SK-N-SH (cell line): Measurements from ENCODE around the gene NCOA5. TPM values are rescaled to one million over a fixed set of nuclear protein-coding genes. Genes with fewer than 3 reads are reported as not detected.

Experiments used
- CTCF ChIA-PET: fragments of 300-600, 350-600 bp; formaldehyde crosslinking; extraction: SDS; loops from one replicate; lab custom pipeline; 2021; lab: Yijun Ruan, JAX
- POLR2A ChIA-PET: fragments of 350-600 bp; sonication (Branson Sonifier 250); formaldehyde crosslinking; extraction: SDS; loops from one replicate; lab custom pipeline; 2020; ENCODE audit warnings: antibody characterized with exemption, inconsistent platforms; lab: Yijun Ruan, JAX
- DNase-seq: peaks from one replicate; pipeline ENCODE4 v3.0.0; 2012
- H2AFZ ChIP-seq: fragments of 200-600 bp; sonication (generic); 2 replicates; pipeline ENCODE4 v1.8.1; 2016; ENCODE audit warnings: antibody characterized with exemption, mild to moderate bottlenecking, low read depth
- H3F3A ChIP-seq: fragments of 200-600 bp; sonication (generic); replicated peaks from 2 replicates; pipeline ENCODE3; 2016; ENCODE audit warnings: antibody characterized with exemption, mild to moderate bottlenecking; ENCODE audit not compliant: insufficient read depth
- H3K27ac ChIP-seq, 2 experiments: fragments of 200-500 bp in 1 of 2; fragments of 200-600 bp in 1 of 2; sonication (Bioruptor generic) in 1 of 2; sonication (generic), shearing (Covaris generic) in 1 of 2; 2 replicates each; pipeline versions ENCODE4 v1.5.1 to v1.6.1; 2014 to 2016; ENCODE audit warnings: low read depth in 2 of 2, inconsistent platforms in 1 of 2, low read length in 1 of 2, mild to moderate bottlenecking in 1 of 2, mixed read lengths in 1 of 2
- H3K27me3 ChIP-seq: fragments of 200-600 bp; sonication (generic), shearing (Covaris generic); 2 replicates; pipeline ENCODE4 v1.6.1; 2016; ENCODE audit warnings: mixed run types; ENCODE audit not compliant: insufficient read depth
- H3K36me3 ChIP-seq, 2 experiments: fragments of 200-500 bp in 1 of 2; fragments of 200-600 bp in 1 of 2; sonication (Bioruptor generic) in 1 of 2; sonication (generic) in 1 of 2; replicated peaks in 1 of 2; 2 replicates each; pipeline versions ENCODE3 to v1.5.1; 2014 to 2016; ENCODE audit warnings: low read length in 1 of 2, mild to moderate bottlenecking in 1 of 2; ENCODE audit not compliant: insufficient read depth in 2 of 2, control insufficient read depth in 1 of 2
- H3K4me1 ChIP-seq, 2 experiments: fragments of 200-500 bp in 1 of 2; fragments of 200-600 bp in 1 of 2; sonication (Bioruptor generic) in 1 of 2; sonication (generic), shearing (Covaris generic) in 1 of 2; 2 replicates each; pipeline versions ENCODE4 v1.5.1 to v1.6.1; 2014 to 2016; ENCODE audit warnings: low read depth in 1 of 2, low read length in 1 of 2, mixed run types in 1 of 2; ENCODE audit not compliant: insufficient read depth in 2 of 2, control insufficient read depth in 1 of 2
- H3K4me2 ChIP-seq: fragments of 200-600 bp; sonication (generic), shearing (Covaris generic); 2 replicates; pipeline ENCODE4 v1.6.1; 2017; ENCODE audit warnings: mixed run types
- H3K4me3 ChIP-seq, 2 experiments: fragments of 200-500 bp in 1 of 2; fragments of 200-600 bp in 1 of 2; sonication (Bioruptor generic) in 1 of 2; sonication (generic), shearing (Covaris generic) in 1 of 2; 2 replicates each; pipeline versions ENCODE4 v1.5.1 to v1.8.1; 2014 to 2016; ENCODE audit warnings: low read depth in 2 of 2, inconsistent platforms in 1 of 2, low read length in 1 of 2, mild to moderate bottlenecking in 1 of 2, mixed read lengths in 1 of 2, moderate library complexity in 1 of 2
- H3K79me2 ChIP-seq: fragments of 200-600 bp; sonication (generic); 2 replicates; pipeline ENCODE4 v1.8.1; 2017; ENCODE audit warnings: mild to moderate bottlenecking; ENCODE audit not compliant: insufficient read depth
- H3K9ac ChIP-seq: fragments of 200-600 bp; sonication (generic); 2 replicates; pipeline ENCODE4 v1.6.1; 2017; ENCODE audit warnings: mixed run types
- H3K9me2 ChIP-seq: fragments of 200-600 bp; sonication (generic); 2 replicates; pipeline ENCODE4 v1.6.1; 2017; ENCODE audit warnings: mixed run types
- H3K9me3 ChIP-seq: fragments of 200-600 bp; sonication (generic); 2 replicates; pipeline ENCODE4 v1.6.1; 2017; ENCODE audit warnings: mixed run types, mild to moderate bottlenecking, moderate library complexity
- H4K20me1 ChIP-seq: fragments of 200-600 bp; sonication (generic); 2 replicates; pipeline ENCODE4 v1.6.1; 2017; ENCODE audit warnings: mild to moderate bottlenecking, mixed run types; ENCODE audit not compliant: insufficient read depth
- CHD2 ChIP-seq: fragments of 150-350 bp; IDR thresholded peaks from 2 replicates; pipeline ENCODE4 v1.6.1; 2018; ENCODE audit warnings: low read length; ENCODE audit not compliant: partially characterized antibody
- CTCF ChIP-seq: fragments of 200-600 bp; sonication (generic); IDR thresholded peaks from 2 replicates; pipeline ENCODE4 v1.6.1; 2017; ENCODE audit warnings: antibody characterized with exemption, mild to moderate bottlenecking, moderate library complexity
- ELF1 ChIP-seq: IDR thresholded peaks from 2 replicates; pipeline ENCODE4 v1.4.0; 2012
- EP300 ChIP-seq, 2 experiments: IDR thresholded peaks; 2 replicates each; pipeline versions ENCODE4 v1.4.0 to v1.6.1; 2012; ENCODE audit warnings: borderline replicate concordance in 1 of 2, low read depth in 1 of 2, low read length in 1 of 2
- EZH2phosphoT487 ChIP-seq: fragments of 200-600 bp; sonication (generic); IDR thresholded peaks from 2 replicates; pipeline ENCODE4 v1.6.1; 2017; ENCODE audit warnings: low read depth, mixed run types, mild to moderate bottlenecking, antibody characterized with exemption, moderate library complexity, borderline replicate concordance
- FOSL2 ChIP-seq: IDR thresholded peaks from 2 replicates; pipeline ENCODE4 v1.4.0; 2012; ENCODE audit warnings: low read depth, mild to moderate bottlenecking, moderate library complexity, borderline replicate concordance
- FOXJ3 ChIP-seq: sonication (generic); formaldehyde crosslinking; IDR thresholded peaks from 2 replicates; pipeline ENCODE4 v1.5.1; 2020; ENCODE audit warnings: mild to moderate bottlenecking, missing genetic modification reagents
- FOXM1 ChIP-seq: IDR thresholded peaks from 2 replicates; pipeline ENCODE4 v1.4.0; 2012; ENCODE audit warnings: low read depth, mild to moderate bottlenecking
- GABPA ChIP-seq: IDR thresholded peaks from 2 replicates; pipeline ENCODE4 v1.4.0; 2012; ENCODE audit warnings: low read depth, mild to moderate bottlenecking
- GATA2 ChIP-seq: sonication (generic); formaldehyde crosslinking; IDR thresholded peaks from 2 replicates; pipeline ENCODE4 v1.5.0; 2020; ENCODE audit warnings: mild to moderate bottlenecking, missing genetic modification reagents
- MXI1 ChIP-seq: IDR thresholded peaks from 2 replicates; pipeline ENCODE4 v1.6.1; 2012; ENCODE audit warnings: mild to moderate bottlenecking, low read depth, low read length, improper control_type of control experiment
- NFIC ChIP-seq: IDR thresholded peaks from 2 replicates; pipeline ENCODE4 v1.4.0; 2012; ENCODE audit warnings: borderline replicate concordance
- NRF1 ChIP-seq: IDR thresholded peaks from 2 replicates; pipeline ENCODE4 v1.6.1; 2012; ENCODE audit warnings: low read depth, mild to moderate bottlenecking, low read length
- PBX3 ChIP-seq: IDR thresholded peaks from 2 replicates; pipeline ENCODE4; 2012
- POLR2AphosphoS5 ChIP-seq: IDR thresholded peaks from 2 replicates; pipeline ENCODE4 v1.6.1; 2012; ENCODE audit warnings: low read depth, low read length
- RCOR1 ChIP-seq: fragments of 150-350 bp; IDR thresholded peaks from 2 replicates; pipeline ENCODE4 v1.6.1; 2017; ENCODE audit warnings: antibody characterized with exemption, low read length
- RFX5 ChIP-seq: IDR thresholded peaks from 2 replicates; pipeline ENCODE4 v1.6.1; 2012; ENCODE audit warnings: mild to moderate bottlenecking, improper control_type of control experiment, low read length
- SMC3 ChIP-seq: IDR thresholded peaks from 2 replicates; pipeline ENCODE4 v1.6.1; 2012; ENCODE audit warnings: low read depth, low read length, improper control_type of control experiment
- TCF12 ChIP-seq: IDR thresholded peaks from 2 replicates; pipeline ENCODE4 v1.4.0; 2012
- TEAD4 ChIP-seq: IDR thresholded peaks from 2 replicates; pipeline ENCODE4 v1.4.0; 2012; ENCODE audit warnings: mild to moderate bottlenecking, borderline replicate concordance; ENCODE audit not compliant: insufficient read depth
- WGBS: methylation state at CpG from one replicate; pipeline ENCODE4 v1.1.6; 2017; ENCODE audit warnings: low lambda C conversion rate; 5-methylcytosine and 5-hydroxymethylcytosine counted together
- polyA plus RNA-seq, 3 experiments: library from polyadenylated mRNA; depleted of rRNA; stranded (reverse); fragments of >200 nt; gene quantifications; 2 replicates each; pipeline ENCODE4 v1.2.3, GENCODE V29; 2012
- TF ChIP-seq, protein P1 (sequence below): IDR thresholded peaks from 2 replicates; pipeline ENCODE4 v1.6.1; 2012; ENCODE audit warnings: mild to moderate bottlenecking, low read depth, low read length, moderate library complexity
- TF ChIP-seq, protein P2 (sequence below): IDR thresholded peaks from 2 replicates; pipeline ENCODE4 v1.4.0; 2012; ENCODE audit warnings: low read depth
- TF ChIP-seq, protein P3 (sequence below): fragments of 150-350 bp; IDR thresholded peaks from 2 replicates; pipeline ENCODE4 v1.6.1; 2016; ENCODE audit warnings: mild to moderate bottlenecking, low read depth, low read length

Gene NCOA5
- polyA plus RNA-seq (2012; rRNA removed) = 18.6 and 20.4 TPM in 2 replicates
- polyA plus RNA-seq (2012; cell fraction: cytosol; rRNA removed) = 16.2 and 17.0 TPM in 2 replicates
- polyA plus RNA-seq (2012; cell fraction: nucleus; rRNA removed) = 26.6 and 31.9 TPM in 2 replicates

- H4K20me1 ChIP-seq = peaks cover 46% of the 10 kb centered on the region
- H3K4me3 ChIP-seq = peak within 1 kb of the TSS; percentile 78 to 94
- no peaks in the 10 kb centered on the region for H3F3A ChIP-seq
- H3K9me2 ChIP-seq = no peaks in the 10 kb centered on the region
- ChIA-PET POLR2A (no interaction called here), CTCF (interaction anchor here (1.2 to 2.8 kb wide), 6 partner anchors 39 to 259 kb away, joined by 4 to 21 read pairs (median 12); no protein-coding TSS in a partner anchor)
- H3K79me2 ChIP-seq = peaks cover 47% of the 10 kb centered on the region
- H3K9ac ChIP-seq = peak within 1 kb of the TSS; percentile 94
- peaks cover 4 to 12% of the 10 kb centered on the region in 2 experiments; a peak in 3 of 4 replicates for H3K4me1 ChIP-seq
- WGBS = 1% methylated on average over 19 of the region's 100 CpGs
- no peaks in the 10 kb centered on the region for H3K9me3 ChIP-seq
- H2AFZ ChIP-seq = peak within 1 kb of the TSS; percentile 96
- DNase-seq = peak; percentile 97
- H3K4me2 ChIP-seq = peak within 1 kb of the TSS; percentile 85
- peak within 1 kb of the TSS; percentile 85 to 97 for H3K27ac ChIP-seq
- no peaks in the 10 kb centered on the region for H3K36me3 ChIP-seq
- H3K27me3 ChIP-seq = no peaks in the 10 kb centered on the region
- TF ChIP-seq EZH2phosphoT487 = no peak
- TF ChIP-seq EP300 (IDR thresholded peaks at IDR 0.05; ENCODE audit: borderline replicate concordance in 1 of 2, low read depth in 1 of 2, low read length in 1 of 2) = peak; percentile 1 to 18; a peak in 2 of 4 replicates
- peak; percentile 54 for TF ChIP-seq CHD2
- no peak for TF ChIP-seq NFIC
- 0 out of 2 replicates have a peak, but pooled peaks have one; percentile 11 for TF ChIP-seq FOXM1
- TF ChIP-seq, protein P1, sequence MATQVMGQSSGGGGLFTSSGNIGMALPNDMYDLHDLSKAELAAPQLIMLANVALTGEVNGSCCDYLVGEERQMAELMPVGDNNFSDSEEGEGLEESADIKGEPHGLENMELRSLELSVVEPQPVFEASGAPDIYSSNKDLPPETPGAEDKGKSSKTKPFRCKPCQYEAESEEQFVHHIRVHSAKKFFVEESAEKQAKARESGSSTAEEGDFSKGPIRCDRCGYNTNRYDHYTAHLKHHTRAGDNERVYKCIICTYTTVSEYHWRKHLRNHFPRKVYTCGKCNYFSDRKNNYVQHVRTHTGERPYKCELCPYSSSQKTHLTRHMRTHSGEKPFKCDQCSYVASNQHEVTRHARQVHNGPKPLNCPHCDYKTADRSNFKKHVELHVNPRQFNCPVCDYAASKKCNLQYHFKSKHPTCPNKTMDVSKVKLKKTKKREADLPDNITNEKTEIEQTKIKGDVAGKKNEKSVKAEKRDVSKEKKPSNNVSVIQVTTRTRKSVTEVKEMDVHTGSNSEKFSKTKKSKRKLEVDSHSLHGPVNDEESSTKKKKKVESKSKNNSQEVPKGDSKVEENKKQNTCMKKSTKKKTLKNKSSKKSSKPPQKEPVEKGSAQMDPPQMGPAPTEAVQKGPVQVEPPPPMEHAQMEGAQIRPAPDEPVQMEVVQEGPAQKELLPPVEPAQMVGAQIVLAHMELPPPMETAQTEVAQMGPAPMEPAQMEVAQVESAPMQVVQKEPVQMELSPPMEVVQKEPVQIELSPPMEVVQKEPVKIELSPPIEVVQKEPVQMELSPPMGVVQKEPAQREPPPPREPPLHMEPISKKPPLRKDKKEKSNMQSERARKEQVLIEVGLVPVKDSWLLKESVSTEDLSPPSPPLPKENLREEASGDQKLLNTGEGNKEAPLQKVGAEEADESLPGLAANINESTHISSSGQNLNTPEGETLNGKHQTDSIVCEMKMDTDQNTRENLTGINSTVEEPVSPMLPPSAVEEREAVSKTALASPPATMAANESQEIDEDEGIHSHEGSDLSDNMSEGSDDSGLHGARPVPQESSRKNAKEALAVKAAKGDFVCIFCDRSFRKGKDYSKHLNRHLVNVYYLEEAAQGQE = peak; percentile 48; the same call in 1 of the 2 replicates
- no peak for TF ChIP-seq SMC3
- peak; percentile 82 for TF ChIP-seq NRF1
- TF ChIP-seq POLR2AphosphoS5 = peak; percentile 82
- TF ChIP-seq, protein P2, sequence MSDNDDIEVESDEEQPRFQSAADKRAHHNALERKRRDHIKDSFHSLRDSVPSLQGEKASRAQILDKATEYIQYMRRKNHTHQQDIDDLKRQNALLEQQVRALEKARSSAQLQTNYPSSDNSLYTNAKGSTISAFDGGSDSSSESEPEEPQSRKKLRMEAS = 0 out of 2 replicates have a peak, but pooled peaks have one; percentile 78
- no peak for TF ChIP-seq GABPA
- no peak for TF ChIP-seq GATA2 (CRISPR knock-in tag)
- TF ChIP-seq PBX3 = no peak
- no peak for TF ChIP-seq TEAD4
- no peak for TF ChIP-seq FOSL2
- peak; percentile 91 for TF ChIP-seq MXI1
- 0 out of 2 replicates have a peak, but pooled peaks have one; percentile 55 for TF ChIP-seq ELF1
- peak; percentile 65; the same call in 1 of the 2 replicates for TF ChIP-seq FOXJ3 (CRISPR knock-in tag)
- TF ChIP-seq CTCF = peak; percentile 13; the same call in 1 of the 2 replicates
- TF ChIP-seq, protein P3, sequence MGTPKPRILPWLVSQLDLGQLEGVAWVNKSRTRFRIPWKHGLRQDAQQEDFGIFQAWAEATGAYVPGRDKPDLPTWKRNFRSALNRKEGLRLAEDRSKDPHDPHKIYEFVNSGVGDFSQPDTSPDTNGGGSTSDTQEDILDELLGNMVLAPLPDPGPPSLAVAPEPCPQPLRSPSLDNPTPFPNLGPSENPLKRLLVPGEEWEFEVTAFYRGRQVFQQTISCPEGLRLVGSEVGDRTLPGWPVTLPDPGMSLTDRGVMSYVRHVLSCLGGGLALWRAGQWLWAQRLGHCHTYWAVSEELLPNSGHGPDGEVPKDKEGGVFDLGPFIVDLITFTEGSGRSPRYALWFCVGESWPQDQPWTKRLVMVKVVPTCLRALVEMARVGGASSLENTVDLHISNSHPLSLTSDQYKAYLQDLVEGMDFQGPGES = no peak
- no peak for TF ChIP-seq RFX5
- no peak for TF ChIP-seq RCOR1
- TF ChIP-seq TCF12 = no peak
Observed at GRCh38 chr20:46089417-46090388, at the start of gene NCOA5. Gene NCOA5, minus strand, starts transcription at chr20:46089962. Its CDS starts 10,538 bp downstream, at chr20:46079424.
